SH-SY5Y (cell line): ENCODE data around the gene RHOA.

Experiments
- GATA2 ChIP-seq: IDR thresholded peaks from 2 replicates; pipeline ENCODE4 v1.6.1; 2011; ENCODE audit warnings: mild to moderate bottlenecking, low read depth, low read length
- GATA3 ChIP-seq: IDR thresholded peaks from 2 replicates; pipeline ENCODE4 v1.6.1; 2011; ENCODE audit warnings: low read depth, mild to moderate bottlenecking, low read length, moderate library complexity

RHOA gene

DNA sequence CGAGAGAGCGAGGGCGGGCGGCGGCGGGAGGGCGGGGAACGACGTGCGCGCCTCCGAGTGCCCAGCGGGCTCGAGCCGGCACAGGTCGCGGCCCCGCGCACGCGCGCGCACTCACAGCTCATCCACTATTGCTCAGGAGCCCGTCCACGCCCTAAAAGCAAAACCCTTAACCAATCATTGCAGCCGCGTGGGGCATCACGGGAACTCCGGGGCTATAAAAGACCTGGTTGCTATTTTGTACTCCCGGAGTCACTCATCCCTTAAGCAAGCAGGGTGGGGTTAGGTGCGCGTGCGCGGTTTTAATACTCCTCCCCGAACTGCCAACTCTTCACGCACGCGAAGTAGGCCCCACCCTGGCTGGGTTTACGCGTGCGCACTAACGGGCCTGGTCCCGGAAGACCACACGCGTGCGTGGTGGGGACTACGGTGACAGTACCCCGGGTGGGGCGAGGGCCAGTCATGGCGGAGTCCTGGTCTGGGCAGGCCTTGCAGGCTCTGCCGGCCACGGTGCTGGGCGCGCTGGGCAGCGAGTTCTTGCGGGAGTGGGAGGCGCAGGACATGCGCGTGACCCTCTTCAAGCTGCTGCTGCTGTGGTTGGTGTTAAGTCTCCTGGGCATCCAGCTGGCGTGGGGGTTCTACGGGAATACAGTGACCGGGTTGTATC lies at the start of gene RHOA, which contains the start of gene TCTA:
Gene RHOA, minus strand, starts transcription at position 9 of the 664 bp plus-strand sequence. CDS start 36,387 bp downstream, outside the sequence.
Gene TCTA, plus strand, starts transcription at position 456 of the 664 bp plus-strand sequence. Its CDS starts 4 bp downstream, at position 460.
- TF ChIP-seq GATA2 (no peak), GATA3 (no peak)

DNA sequence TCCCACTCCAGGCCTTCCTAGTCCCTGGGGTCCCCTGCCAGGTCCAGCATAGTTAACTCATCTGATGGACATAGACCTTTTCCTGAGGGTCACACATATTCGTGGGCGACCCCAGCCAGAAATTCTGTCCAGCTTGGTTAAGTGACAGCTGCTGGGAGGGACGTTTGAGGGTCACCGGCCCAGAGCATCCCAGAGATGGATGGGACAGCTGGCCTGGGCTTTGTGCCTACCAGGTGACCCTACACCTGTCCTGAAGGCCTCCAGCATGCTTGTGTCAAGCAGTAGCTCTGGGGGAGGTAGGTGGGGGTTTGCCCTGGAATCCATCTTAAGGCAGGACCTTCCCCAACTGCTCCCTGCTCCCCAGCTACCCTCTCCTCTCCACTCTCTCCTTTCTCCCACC lies 49.2 kb upstream of the RHOA start:
- no peak for TF ChIP-seq GATA3
- no peak for TF ChIP-seq GATA2

DNA sequence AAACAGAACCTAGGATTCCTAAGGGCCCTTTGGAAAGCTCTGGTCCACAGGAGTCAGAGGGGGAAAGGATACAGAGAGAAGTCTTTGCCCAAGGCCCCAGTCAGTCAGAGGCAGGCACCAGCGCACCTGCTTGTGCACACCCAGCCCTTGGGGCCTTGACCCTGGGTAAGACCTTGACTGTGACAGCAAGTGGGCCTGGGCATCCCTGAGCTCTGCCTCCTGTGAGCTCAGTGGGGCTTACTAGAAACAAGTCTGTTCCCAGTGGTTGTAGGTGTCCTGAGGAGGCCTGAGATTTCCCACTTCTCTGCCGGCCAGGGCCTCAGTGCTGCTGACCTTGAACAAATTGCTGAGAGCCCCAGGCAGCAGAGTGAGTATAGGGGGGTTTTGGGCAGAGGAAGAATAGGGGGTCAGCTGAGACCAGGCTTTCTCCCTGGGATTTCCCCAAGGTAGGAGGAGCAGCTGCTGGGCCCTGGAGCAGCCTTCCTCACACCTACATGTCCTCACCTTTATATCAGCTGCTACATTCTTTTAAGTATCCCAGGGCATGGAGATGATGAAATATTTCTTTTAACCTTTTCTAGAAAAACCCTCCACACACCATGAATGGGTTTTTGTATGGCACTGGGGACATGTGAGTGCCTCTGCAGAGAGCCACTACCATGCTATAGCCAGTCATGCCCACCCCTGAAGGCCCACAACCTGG lies 48.6 kb upstream of the RHOA start:
- TF ChIP-seq GATA3 (no peak), GATA2 (no peak)

DNA sequence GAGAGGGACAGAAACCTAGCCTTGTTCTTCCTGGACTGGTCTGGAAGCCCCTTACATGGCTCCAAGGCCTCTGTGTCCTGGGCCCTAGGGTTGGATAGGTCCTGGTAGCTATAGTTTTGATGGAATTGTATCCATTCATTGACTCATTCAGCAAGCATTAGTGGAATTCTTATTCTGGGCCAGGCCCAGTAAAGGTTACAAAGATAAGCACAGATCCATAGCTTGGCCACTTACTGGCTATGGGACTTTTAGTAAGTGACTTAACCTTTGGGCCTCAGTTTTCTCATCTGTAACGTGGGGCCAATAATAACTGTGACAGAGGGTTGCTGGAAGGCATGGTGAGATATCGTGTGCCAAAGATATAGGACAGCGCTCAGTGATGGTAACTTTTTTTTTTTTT lies 44.7 kb upstream of the RHOA start:
- no peak for TF ChIP-seq GATA2
- no peak for TF ChIP-seq GATA3

DNA sequence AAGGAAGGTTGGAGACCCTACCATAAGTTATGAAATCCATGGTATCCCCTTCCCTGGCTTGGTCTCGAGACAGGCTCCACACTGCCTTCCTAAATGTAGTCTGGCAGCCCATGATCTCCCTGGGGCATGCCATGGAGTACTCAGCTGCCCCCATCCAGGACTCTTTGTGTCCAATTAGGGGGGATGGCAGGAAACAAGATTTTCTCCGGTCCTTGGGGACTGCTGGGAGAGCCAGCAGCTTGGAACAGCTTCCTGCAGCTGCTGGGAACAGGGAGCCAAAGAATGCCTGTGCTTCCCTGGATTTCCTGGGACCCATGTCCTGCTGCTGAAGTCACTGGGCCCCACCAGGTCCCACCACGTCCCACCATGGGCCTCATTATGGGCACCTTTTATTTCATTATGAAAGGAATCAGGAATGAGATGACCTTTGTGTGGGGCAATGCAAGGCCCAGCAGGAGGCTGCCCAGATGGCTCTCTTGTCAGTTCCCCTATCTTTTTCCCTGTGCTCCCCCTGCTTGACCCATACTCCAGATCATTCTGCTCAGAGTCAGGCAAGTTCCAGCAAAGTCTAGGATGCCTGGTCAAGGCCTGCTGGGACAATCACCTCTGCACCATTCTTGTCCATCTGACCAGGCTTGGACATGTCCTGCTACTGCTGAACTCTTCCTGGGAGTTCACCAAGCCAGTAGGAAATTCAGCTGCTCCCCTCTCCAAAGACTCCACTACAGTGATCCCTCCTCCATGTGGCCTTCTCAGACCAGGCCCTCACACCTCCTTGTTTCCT lies 43.3 kb upstream of the RHOA start:
- TF ChIP-seq GATA2 (no peak), GATA3 (no peak)

DNA sequence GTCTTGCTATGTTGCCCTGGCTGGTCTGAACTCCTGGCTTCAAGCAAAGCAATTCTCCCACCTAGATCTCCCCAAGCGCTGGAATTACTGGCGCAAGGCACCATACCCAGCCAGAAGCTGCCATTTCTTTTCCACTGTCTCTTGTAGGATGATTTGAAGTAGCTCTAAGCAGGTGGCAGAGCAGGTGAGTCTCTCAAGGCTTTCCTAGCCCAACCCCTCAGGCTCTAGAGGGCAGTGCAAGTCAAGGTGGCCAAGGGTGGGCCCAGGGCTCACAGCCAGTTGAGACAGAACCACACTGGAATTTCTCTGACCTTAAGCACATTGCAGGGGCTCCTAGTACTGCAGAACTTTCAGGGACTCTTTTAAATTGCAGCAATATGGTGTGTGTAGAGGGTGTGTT lies 42.7 kb upstream of the RHOA start:
- TF ChIP-seq GATA3 (no peak), GATA2 (no peak)

DNA sequence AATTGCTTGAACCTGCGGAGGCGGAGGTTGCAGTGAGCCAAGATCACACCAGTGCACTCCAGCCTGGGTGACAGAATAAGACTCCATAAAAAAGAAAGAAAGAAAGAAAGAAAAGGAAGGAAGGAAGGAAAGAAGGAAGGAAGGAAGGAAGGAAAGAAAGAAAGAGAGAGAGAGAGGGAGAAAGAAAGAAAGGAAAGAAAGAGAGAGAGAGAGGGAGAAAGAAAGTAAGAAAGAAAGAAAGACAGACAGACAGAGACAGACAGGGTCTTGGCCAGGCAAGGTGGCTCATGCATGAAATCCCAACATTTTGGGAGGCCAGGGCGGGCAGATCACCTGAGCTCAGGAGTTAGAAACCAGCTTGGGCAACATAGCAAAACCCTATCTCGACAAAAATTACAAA lies 41.8 kb upstream of the RHOA start:
- TF ChIP-seq GATA3 (no peak), GATA2 (no peak)

DNA sequence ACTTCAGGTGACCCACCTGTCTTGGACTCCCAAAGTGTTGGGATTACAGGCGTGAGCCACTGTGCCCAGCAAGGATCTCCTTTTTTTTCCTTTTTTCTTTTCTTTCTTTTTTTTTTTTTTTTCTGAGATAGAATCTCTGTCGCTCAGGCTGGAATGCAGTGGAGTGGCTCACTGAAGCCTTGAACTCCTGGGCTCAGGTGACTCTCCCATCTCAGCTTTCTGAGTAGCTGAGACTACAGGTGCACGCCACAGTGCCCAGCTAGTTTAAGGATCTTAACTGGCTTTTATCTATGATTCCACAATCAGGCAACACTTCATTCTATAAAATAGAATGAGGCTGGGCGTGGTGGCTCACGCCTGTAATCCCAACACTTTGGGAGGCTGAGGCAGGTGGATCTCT lies 33.6 kb upstream of the RHOA start:
- TF ChIP-seq GATA2 (no peak), GATA3 (no peak)

DNA sequence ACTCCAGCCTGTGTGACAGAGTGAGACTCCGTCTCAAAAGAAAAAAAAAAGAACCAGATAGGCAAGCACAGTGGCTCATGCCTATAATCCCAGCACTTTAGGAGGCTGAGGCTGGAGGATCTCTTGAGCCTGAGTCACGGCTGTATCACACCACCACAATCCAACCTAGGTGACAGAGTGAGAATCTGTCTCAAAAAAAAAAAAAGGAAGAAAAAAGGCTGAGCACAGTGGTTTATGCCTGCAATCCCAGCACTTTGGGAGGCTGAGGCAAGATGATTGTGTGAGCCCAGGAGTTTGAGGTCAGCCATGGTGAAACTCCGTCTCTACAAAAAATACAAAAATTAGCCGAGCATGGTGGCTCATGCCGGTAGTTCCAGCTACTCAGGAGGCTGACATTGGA lies 23.0 kb upstream of the RHOA start:
- TF ChIP-seq GATA3 (no peak), GATA2 (no peak)

DNA sequence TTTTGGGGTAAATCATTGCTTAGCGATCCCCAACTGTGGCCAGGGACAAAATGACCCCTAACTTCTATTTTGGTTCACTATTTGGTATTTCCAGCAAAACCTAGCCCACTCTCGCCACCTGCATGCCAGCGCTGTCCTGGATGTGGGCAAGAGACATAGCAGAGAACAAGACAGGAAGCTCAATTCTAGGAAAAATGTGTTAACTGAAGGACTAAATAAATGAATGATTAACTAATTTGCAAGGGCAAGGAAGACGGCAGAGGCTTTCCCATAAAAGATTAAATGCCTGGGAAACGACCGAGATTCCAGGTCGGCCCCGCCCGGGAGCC lies 16.9 kb upstream of the RHOA start:
- TF ChIP-seq GATA2 = no peak
- TF ChIP-seq GATA3 = no peak

DNA sequence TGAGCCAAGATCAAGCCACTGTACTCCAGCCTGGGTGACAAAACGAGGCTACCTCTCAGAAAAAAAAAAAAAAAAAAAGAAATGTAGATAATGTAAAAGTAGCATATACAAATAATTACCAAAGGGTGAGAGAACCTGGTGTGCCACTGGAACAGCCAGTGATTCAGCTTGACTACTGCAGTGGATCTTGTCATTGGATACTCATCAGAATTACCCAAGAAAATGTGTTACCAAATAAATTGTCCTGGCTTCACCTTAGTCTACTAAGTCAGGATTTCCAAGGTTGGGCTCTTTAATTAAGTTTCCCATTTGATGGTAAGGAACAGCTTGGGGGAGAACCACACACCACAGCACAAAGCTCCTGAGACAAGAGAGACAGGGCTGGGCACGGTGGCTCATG lies 15.8 kb upstream of the RHOA start:
- TF ChIP-seq GATA2 (no peak), GATA3 (no peak)

DNA sequence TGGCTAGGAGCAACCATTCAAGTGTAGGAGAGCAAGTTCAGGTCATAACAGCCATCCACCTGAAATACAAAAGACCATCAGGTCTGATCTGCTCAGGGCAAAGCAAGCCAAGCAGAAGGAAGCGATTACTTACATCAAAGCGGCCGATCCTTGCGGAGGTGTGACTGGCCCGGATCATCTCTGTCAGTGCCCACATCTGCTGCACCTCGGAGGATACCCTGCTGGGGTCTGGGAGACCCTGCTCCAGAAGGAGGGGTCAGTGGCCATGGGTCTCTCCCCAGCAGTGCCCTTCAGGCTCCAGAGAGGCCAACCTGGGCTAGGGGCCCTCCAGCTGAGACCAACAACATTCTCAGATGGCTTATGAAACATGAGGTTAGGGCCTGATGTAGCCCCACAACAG lies 13.0 kb upstream of the RHOA start:
- TF ChIP-seq GATA2 (no peak), GATA3 (no peak)

DNA sequence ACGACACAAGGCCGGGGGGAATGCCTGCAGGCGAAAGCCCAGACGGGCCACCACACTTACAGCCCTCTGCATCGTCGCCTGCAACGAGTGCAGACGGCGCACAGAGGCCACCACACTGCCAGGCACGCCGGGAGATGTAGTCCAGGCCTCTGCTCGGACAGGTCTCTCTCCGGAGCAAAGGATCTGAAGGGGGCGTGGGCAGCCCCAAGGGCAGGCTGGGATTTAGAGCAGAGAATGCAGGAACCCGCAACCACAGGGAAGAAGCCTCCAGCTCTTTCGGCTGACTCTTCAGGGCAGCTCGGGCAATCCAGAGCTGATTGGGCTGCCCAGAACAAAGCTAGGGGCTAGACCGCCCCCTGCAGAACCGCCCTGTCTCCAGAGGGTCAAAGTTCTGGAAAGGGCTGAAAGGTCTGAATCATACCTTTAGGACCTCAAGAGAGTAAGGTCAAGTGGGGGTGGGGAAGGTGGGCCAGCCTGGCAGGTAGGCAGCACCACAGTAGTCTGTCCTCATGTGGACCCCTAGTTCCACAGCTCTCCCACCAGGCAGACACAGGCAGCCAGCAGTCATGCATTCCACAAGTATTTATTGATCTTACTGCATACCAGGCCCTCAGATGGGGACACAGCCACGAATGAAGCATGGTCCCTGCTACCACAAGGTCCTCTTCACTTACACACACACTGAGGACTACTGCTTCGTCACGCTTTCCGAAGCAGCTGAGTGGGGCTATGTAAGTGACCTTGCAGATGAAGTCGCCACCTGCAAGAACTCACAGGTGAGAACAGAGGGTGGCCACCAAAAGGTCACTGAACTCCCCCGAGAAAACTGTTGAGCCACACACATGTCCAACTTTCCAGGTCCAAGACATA lies 10.8 kb upstream of the RHOA start, which contains the start of gene AMT:
Gene AMT, minus strand, starts transcription at position 95 of the 870 bp plus-strand sequence. Its CDS starts 23 bp downstream, at position 72.
- TF ChIP-seq GATA2 (no peak), GATA3 (no peak)
